ENCODE results near the gene CASP12.

GRCh38 chr11:104870910-104871309, 27.4 kb downstream of the CASP12 start:
- TF ChIP-seq ZC3H11A (IDR thresholded peaks at IDR 0.05; ENCODE audit: low read depth, low read length) (no peak), ZBTB34 (CRISPR knock-in tag; IDR thresholded peaks at IDR 0.05) (no peak)
